HAP-1 (cell line): ENCODE measurements around the gene MRPS24.
"Not testable (repeated sequence)": the region's sequence is repeated elsewhere in the genome, so short reads cannot be mapped to it uniquely, and the experiment has no call there.

Experiments used
- DNase-seq, 2 experiments: peaks; one replicate each; pipeline ENCODE4 v3.0.0-alpha.2; 2016 to 2020; ENCODE audit warnings: low spot score in 2 of 2
- H3K27me3 ChIP-seq: fragments of 250-450 bp; sonication (Bioruptor Pico); 2 replicates; pipeline ENCODE4 v1.5.1; 2020; ENCODE audit warnings: low read depth, mild to moderate bottlenecking, moderate library complexity
- H3K36me3 ChIP-seq: fragments of 250-450 bp; sonication (Bioruptor Pico); replicated peaks from 2 replicates; pipeline ENCODE4 v1.5.1; 2020; ENCODE audit warnings: mild to moderate bottlenecking
- H3K4me1 ChIP-seq: fragments of 250-450 bp; sonication (Bioruptor Pico); 2 replicates; pipeline ENCODE4 v1.5.1; 2020; ENCODE audit warnings: mild to moderate bottlenecking
- H3K4me3 ChIP-seq: fragments of 250-450 bp; sonication (Bioruptor Pico); 2 replicates; pipeline ENCODE4 v1.5.1; 2020; ENCODE audit warnings: mild to moderate bottlenecking, moderate library complexity
- H3K9me3 ChIP-seq: fragments of 250-450 bp; sonication (Bioruptor Pico); 2 replicates; pipeline ENCODE4 v1.5.1; 2020; ENCODE audit warnings: mild to moderate bottlenecking, moderate library complexity
- in situ Hi-C: fragments of 300-500 bp; cut with MboI; formaldehyde crosslinking; loops from 3 replicates; pipeline ENCODE4 v1.14.3; 2020; ENCODE audit warnings: low sequenced_read_pairs, inconsistent platforms, mixed read lengths

MRPS24 gene

DNA sequence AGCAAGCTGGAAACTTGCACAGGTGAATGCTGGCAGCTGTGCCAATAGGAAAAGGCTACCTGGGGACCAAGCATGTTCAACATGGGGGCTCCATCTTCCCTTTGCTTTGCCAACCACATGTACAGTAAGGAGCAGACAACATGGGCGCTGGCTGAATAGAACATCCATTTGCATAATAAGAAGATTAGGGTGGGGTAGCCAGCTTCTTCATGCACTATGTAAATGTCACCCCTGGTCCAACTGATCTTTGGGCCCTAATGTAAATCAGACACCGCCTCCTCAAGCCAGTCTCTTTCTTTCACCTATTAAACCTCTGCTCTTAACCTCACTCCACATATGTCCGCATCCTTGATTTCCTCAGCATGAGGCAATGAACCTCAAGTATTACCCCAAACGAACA lies 26.0 kb downstream of the MRPS24 start:
- Histone ChIP-seq H3K4me3 (no peak overlapping the region), H3K27me3 (no peaks in the 10 kb centered on the region), H3K36me3 (no peaks in the 10 kb centered on the region), H3K9me3 (no peaks in the 10 kb centered on the region), H3K4me1 (peaks cover 19% of the 10 kb centered on the region)
- DNase-seq: peak; percentile 56 to 69
- in situ Hi-C loops: loop anchor here (25.0 kb wide), 2 partner anchors 256 to 381 kb away; partner anchors contain the start of gene STK17A

- Histone ChIP-seq H3K9me3 (no peaks in the 10 kb centered on the region), H3K36me3 (no peaks in the 10 kb centered on the region), H3K4me1 (peaks cover 14% of the 10 kb centered on the region), H3K4me3 (peak overlapping the region; percentile 19), H3K27me3 (no peaks in the 10 kb centered on the region)
- no peak for DNase-seq
- in situ Hi-C loops: loop anchor here (10.0 to 25.0 kb wide), 3 partner anchors 113 to 376 kb away; partner anchors contain the start of genes COA1 and STK17A
Observed at GRCh38 chr7:43838201-43838658, 31.1 kb downstream of the MRPS24 start.

DNA sequence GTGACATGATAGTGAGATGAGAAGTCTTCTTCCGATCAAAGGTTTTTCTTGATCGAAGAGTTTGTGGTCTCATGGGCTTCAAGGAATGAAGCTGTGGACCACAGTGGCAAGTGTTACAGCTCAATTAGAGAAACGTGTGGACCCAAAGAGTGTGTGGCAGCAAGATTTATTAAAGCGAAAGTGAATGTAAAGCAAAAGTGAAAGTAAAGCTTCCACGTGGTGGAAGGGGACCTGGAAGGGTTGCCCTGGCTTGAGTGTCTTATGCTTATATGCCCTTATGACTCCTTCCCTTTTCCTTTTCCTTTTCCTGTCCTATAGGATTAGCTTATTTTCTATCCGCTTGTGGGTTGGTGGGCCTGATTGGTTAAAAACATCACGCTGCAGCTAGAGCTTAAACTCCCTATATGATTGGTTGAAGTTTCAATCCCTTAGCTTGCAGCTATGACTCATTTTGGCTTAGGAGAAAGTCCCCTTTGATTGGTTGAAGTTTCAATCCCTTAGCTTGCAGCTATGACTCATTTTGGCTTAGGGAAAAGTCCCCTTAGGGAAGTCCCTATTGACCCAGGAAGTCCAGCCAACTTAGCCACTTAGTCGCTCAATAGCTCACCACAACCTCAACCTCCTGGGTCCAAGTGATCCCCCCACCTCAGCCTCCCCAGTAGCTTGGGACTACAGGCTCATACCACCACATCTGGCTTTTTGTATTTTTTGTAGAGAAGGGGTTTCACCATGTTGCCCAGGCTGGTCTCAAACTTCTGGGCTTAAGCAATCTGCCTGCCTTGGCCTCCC lies 34.7 kb downstream of the MRPS24 start:
- Histone ChIP-seq H3K27me3 (no peaks in the 10 kb centered on the region), H3K9me3 (no peaks in the 10 kb centered on the region), H3K36me3 (no peaks in the 10 kb centered on the region), H3K4me1 (peaks cover 4% of the 10 kb centered on the region; the same call in 1 of the 2 replicates), H3K4me3 (no peak overlapping the region)
- in situ Hi-C loops: loop anchor here (10.0 to 25.0 kb wide), 3 partner anchors 110 to 372 kb away; partner anchors contain the start of genes COA1 and STK17A
- no peak for DNase-seq

GRCh38 chr7:43830917-43831316 lies 38.4 kb downstream of the MRPS24 start:
- not testable (repeated sequence) for DNase-seq, H3K4me1 ChIP-seq, H3K4me3 ChIP-seq, H3K36me3 ChIP-seq, H3K27me3 ChIP-seq, H3K9me3 ChIP-seq
- in situ Hi-C loops: loop anchor here (10.0 to 25.0 kb wide), 3 partner anchors 106 to 369 kb away; partner anchors contain the start of genes COA1 and STK17A

GRCh38 chr7:43825391-43825808 lies 43.9 kb downstream of the MRPS24 start:
- in situ Hi-C loops: loop anchor here (25.0 kb wide), 2 partner anchors 238 to 363 kb away; partner anchors contain the start of gene STK17A
- Histone ChIP-seq H3K9me3 (no peaks in the 10 kb centered on the region; the same call in 1 of the 2 replicates), H3K4me3 (no peak overlapping the region), H3K36me3 (no peaks in the 10 kb centered on the region), H3K4me1 (0 out of 2 replicates have a peak, but pooled peaks cover 2% of the 10 kb centered on the region), H3K27me3 (no peaks in the 10 kb centered on the region; the same call in 1 of the 2 replicates)
- DNase-seq: no peak

DNA sequence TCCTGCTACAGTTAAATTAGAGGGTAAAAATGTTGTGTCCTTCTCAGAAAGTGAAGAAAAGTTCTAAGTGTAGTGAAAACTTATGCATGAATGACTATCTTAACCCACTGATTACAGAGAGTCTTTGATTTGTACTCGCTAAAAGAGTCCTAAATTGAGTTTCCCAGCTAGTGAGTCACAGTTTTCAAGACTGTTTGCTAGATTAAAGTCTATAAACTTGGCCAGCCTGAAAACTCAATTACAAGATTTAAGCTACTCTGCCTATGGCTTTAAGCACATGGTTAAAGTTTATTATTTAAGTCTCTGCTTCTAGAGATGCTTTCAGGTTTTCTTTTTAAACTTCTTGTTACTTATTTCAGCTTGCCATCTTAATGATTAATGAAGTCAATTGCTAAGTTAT lies 44.4 kb downstream of the MRPS24 start:
- Histone ChIP-seq H3K4me1 (0 out of 2 replicates have a peak, but pooled peaks cover 2% of the 10 kb centered on the region), H3K4me3 (no peak overlapping the region), H3K27me3 (no peaks in the 10 kb centered on the region; the same call in 1 of the 2 replicates), H3K36me3 (no peaks in the 10 kb centered on the region), H3K9me3 (no peaks in the 10 kb centered on the region; the same call in 1 of the 2 replicates)
- in situ Hi-C loops: loop anchor here (25.0 kb wide), 2 partner anchors 238 to 363 kb away; partner anchors contain the start of gene STK17A
- no peak for DNase-seq

DNA sequence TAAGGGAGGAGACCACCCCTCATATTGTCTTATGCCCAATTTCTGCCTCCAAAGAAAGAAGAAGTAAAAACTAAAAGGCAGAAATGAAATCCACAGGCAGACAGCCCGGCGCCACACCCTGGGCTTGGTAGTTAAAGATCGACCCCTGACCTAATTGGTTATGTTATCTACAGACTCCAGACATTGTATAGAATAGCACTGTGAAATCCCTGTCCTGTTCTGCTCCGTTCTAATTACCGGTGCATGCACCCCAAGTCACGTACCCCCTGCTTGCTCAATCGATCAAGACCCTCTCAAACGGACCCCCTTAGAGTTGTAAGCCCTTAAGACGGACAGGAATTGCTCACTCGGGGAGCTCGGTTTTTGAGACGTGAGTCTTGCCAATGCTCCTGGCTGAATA lies 44.8 kb downstream of the MRPS24 start:
- in situ Hi-C loops, H3K4me3 ChIP-seq, H3K36me3 ChIP-seq, H3K9me3 ChIP-seq, DNase-seq, H3K27me3 ChIP-seq, H3K4me1 ChIP-seq: not testable (repeated sequence)

- H3K27me3 ChIP-seq: no peaks in the 10 kb centered on the region; the same call in 1 of the 2 replicates
- 0 out of 2 replicates have a peak, but pooled peaks cover 2% of the 10 kb centered on the region for H3K4me1 ChIP-seq
- H3K36me3 ChIP-seq: no peaks in the 10 kb centered on the region
- no peaks in the 10 kb centered on the region; the same call in 1 of the 2 replicates for H3K9me3 ChIP-seq
- in situ Hi-C loops: no loop called here
- no peak for DNase-seq
- no peak overlapping the region for H3K4me3 ChIP-seq
Observed at GRCh38 chr7:43823941-43824340, 45.4 kb downstream of the MRPS24 start.

DNA sequence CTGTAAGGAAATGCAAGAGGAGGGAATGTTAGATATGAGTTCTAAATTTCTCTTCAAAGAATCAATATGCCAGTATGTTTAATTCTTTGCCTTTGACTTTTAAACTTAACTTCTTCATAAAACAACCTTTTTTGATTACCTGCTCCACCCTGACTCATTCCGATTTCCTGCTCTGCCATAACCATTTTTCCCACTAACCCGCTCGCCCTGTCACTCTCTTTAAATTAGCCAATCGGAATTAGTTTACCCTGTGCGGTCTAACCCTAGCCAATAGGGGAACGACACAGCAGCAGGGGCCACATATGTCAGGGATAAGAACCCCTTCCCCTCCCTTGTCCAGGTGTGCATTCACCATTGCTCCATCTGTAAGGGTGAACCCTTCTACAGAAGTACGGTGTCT lies 45.9 kb downstream of the MRPS24 start:
- in situ Hi-C loops, H3K4me1 ChIP-seq, H3K36me3 ChIP-seq, H3K27me3 ChIP-seq, H3K9me3 ChIP-seq, H3K4me3 ChIP-seq, DNase-seq: not testable (repeated sequence)
